Fibroblast of the aortic adventitia (primary cell): ENCODE measurements around the gene SYTL2. TPM values are rescaled to one million over a fixed set of nuclear protein-coding genes. Genes with fewer than 3 reads are reported as not detected.

Experiments used
- DNase-seq: peaks from one replicate; pipeline ENCODE4 v3.0.0-alpha.2; 2010; ENCODE audit warnings: low read depth
- H3K4me3 ChIP-seq: 2 replicates; pipeline ENCODE4 v1.5.1; 2011; ENCODE audit warnings: low read depth, mild to moderate bottlenecking, control low read depth, low read length, moderate library complexity
- CTCF ChIP-seq: IDR thresholded peaks from 2 replicates; pipeline ENCODE4 v1.5.1; 2011; ENCODE audit warnings: mild to moderate bottlenecking, low read length, control low read depth, inconsistent platforms; ENCODE audit not compliant: insufficient read depth
- total RNA-seq: library from RNA; depleted of rRNA; stranded (reverse); fragments of >200 nt; gene quantifications from 2 replicates; pipeline ENCODE4 v1.2.3, GENCODE V29; 2012; ENCODE audit warnings: low replicate concordance

The SYTL2 gene
- total RNA-seq, 1 donor = 5.2 TPM

GRCh38 chr11:85712953-85713352, 98.0 kb downstream of the SYTL2 start:
- TF ChIP-seq CTCF = no peak
- H3K4me3 ChIP-seq = no peak overlapping the region
- no peak for DNase-seq

DNA sequence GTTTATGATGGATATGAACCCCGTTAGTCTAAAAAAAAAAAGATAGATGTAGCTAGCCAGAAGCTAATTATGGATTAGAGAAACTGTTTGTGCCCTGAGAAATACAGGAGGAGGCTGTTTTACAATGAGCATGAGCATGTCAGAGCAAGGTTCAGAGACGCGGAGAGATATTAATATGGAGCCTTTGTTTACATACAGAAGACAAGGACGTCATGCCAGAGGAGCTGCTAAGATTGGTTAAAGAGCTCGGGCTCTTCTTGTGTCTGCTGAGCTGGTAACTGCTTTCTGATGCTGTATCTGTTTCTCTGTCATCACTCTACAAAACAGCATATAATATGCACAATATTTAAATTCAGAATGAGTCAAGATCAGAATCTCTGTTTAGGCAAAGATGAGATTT, 100.0 kb downstream of the SYTL2 start:
- no peak for TF ChIP-seq CTCF
- DNase-seq = no peak
- no peak overlapping the region for H3K4me3 ChIP-seq

DNA sequence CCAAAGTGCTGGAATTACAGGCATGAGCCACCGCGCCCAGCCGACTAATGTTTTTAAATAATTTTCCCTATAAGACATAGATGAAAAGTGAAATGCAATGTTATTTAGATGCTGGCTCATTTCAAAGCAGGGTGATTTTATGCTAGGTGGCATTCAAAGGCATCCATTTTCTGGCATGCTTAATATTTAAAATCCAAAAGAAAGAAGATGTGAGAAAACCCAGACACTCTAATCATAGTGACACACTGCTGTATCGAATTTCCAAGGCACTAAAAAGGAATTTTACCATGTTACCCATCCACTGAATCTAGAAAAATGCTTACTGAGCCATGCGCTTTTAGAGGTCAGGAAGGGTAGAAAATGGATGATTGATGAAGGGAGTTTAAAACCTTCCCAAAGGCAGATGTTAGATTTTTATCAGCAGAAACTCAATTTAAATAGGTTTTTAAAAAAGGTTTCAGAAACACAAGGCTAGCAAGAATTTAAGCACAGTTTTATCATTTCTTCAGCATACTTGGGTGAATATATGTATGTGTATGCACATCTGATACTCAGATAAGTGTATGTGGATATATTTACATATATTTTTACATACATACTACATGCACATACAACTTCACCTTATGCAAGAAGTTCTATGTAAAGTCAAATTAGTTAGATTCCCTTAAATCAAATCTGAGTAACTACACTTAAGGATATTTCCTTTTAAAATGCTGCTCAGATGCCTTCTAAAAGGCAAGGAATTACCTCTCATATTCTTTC, 100.8 kb downstream of the SYTL2 start:
- no peak for DNase-seq
- no peak overlapping the region for H3K4me3 ChIP-seq
- no peak for TF ChIP-seq CTCF

DNA sequence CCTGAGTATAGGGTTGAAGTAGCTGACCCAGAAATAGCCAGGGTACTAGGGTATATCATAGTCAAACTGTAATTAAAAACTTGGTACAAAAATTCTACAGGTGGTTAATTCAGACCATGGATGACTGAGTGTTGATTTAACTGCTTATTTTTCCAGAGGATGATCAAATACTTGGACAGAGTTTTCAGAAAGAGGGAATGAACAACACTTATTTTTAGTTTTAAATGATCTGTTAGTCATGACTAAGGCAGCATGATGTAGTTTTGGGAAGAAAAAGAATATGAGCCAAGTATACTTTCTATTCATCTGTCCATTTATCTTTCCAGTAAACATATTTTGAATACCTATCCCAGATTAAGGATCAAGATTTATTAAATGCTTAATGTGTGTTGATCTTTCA, 105.1 kb downstream of the SYTL2 start:
- H3K4me3 ChIP-seq = no peak overlapping the region
- TF ChIP-seq CTCF = no peak
- peak; percentile 41 for DNase-seq

- TF ChIP-seq CTCF = no peak
- H3K4me3 ChIP-seq = no peak overlapping the region
- DNase-seq = no peak
Measured at GRCh38 chr11:85704967-85705366, 106.0 kb downstream of the SYTL2 start.

DNA sequence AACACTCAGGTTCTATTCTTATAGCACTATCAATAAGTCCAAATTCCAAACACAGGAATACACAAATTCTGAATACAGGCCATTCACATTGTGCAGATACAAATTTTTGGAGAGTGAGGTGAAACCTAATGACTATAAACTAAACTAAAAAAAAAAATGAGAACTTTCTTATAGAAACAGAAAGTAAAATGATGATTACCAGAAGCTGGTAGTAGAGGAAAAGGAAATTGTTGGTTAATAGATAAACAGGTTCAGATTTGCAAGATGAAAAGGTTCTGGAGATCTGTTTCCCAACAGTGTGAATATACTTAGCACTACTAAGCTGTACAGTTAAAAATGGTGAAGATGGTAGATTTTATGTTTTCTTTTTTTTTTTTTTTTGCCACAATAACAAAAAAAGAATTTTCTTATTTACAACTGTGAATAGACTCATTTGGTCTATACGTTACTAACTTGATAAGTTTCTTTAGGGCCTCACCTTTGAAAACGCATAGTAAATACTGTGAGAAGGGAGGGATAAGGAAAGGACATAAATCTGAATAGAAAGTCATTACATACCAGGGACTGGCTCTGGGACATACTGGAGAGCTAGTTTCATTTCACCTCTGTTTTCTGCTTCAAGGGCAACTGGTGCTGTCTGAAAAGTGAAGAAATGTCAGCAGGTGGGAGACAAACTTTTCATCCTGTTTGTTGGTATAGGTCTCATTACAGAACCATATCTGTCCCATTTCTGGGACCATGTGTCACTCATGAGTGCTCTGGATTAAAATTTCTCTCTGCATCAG, 110.8 kb downstream of the SYTL2 start:
- no peak for DNase-seq
- H3K4me3 ChIP-seq = no peak overlapping the region
- TF ChIP-seq CTCF = no peak
